NOMO-1 (cell line): ENCODE results near the gene LTBP1.

Source experiments
- DNase-seq, 2 experiments: peaks; one replicate each; lab custom pipeline; 2025; ENCODE audit not compliant: unreplicated experiment in 2 of 2; lab: John Stamatoyannopoulos, UW

Gene LTBP1

DNA sequence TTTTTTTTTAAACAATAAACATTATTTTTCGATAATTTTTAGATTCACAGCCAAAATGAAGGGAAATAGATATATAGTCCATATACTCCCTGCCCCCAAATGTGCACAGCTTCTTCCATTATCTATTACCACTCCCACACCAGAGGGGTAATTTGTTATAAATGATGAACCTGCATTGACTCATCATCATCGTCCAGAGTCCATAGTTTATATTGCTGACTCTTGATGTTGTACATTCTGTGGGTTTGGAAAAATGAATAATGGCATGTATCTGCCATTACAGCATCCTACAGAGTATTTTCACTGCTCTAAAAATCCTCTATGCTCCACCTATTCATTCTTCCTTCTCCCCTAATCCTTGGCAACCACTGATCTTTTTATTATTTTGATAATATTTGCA lies 121.5 kb downstream of the LTBP1 start:
- no peak for DNase-seq

DNA sequence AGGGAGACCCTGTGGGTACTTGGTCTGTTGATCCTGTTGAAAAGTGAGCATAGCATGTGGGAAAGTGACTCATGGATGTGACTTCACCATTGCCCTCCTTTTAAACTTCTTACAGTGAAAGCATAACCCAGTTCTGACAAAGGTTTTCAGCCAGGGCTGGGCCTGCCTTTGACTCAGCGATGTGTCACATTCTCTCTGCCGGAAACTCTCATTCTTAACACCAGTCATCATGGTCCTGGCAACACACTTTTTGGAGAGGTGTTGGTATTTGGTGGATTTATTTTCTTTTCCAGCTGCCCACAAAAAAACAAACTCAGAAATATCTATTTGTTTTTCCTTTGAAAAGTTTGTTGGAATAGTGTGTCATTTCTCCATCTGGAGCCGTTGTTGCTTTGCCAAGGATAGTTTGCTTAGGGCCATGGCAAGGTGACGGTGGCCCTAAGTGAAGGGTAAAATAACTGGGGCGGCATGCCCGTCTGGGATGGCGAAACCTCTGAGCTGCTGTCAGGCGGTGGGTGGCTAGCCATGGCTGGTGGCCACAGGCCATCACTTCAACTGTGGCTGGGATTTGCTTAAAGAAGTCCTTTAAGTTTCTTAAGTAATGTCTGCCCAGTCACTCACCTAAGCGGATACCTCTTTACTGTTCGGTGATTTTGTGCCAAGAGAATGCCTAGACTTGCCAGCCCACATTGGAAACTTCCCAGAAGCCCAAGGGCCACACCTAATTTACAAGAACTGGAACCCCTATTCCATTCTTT lies 123.3 kb downstream of the LTBP1 start:
- no peak for DNase-seq

DNA sequence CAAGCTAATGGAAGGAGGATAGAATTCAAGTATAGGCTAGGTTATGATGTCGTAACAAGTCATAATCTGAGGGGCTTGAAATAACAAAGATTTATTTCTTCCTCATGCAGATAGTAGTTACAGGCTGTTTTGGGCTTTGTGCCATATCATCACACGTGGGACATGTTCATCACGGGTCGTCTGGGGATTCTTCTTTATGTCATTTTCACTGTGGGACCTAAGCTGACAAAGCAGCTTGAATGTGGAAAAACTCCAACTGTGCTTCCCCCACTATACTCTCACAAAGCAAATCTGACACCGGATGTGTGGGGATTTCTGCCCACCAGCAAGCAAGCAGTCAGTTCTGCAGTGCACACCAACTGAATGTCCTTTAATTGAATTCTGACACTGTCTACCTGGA lies 124.8 kb downstream of the LTBP1 start:
- no peak for DNase-seq

DNA sequence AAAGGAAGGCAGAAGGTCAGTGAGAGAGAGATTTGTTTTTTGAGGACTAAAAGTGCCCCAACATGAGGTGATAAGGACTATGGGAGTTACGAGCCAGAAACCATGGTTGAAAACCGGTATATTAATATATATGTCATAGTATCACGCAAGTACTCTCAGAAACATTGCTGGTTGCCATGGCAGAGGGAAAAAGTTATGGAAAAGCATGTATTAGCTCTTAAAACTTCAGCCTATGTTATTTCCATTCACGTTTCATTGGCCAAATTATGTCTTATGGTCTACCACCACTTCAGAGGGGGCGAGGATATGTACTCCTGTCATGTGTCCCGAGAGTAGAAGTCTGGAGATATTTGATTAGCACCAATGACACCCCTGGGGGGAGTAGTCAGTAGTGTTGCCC lies 125.9 kb downstream of the LTBP1 start:
- no peak for DNase-seq

DNA sequence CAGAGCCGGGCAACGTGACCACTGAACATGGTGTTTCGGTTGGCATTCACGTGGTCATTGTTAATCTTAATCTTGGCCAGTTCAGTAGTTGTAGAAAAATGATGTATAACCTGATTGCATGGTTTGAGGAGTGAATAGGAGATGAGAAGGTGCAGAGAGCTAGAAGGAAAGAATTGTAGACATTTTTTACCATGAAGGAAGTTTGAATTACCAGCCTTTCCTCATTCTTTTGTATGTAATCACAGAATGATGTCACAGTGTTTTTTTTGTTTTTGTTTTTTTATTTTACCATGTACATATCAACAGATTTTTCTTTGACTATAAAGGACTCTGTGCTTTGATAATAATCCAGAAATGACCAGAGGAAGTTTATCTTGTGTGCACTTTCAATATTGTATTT lies 126.3 kb downstream of the LTBP1 start:
- DNase-seq: no peak

DNA sequence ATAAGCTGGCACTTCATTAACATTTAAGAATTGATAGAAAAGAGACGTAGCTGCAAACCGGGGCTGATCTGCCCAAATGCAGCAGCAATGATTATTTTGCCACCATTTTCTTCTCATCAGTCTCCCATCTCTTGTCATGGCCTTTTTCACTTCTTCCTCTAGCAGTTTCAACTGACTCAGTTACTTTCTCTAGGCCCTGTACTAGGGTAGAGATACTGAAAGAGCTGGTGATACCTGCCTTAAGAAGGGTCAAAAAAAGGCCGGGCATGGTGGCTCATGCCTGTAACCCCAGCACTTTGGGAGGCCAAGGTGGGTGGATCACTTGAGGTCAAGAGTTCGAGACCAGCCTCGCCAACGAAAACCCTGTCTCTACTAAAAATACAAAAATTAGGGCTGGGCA lies 127.4 kb downstream of the LTBP1 start:
- DNase-seq: no peak

DNA sequence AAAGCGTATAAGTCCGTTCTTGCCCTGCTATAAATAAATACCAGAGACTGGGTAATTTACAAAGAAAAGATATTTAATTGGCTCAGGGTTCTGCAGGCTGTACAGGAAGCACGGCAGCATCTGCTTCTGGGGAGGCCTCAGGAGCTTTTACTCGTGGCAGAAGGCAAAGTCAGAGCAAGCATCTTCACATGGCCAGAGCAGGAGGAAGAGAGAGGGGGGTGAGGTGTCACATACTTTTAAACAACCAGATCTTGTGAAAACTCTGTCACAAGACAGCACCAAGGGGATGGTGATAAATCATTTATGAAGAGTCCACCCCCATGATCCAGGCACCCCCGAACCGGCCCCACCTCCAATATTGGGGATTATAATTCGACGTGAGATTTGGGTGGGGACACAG lies 130.6 kb downstream of the LTBP1 start:
- DNase-seq: no peak

DNA sequence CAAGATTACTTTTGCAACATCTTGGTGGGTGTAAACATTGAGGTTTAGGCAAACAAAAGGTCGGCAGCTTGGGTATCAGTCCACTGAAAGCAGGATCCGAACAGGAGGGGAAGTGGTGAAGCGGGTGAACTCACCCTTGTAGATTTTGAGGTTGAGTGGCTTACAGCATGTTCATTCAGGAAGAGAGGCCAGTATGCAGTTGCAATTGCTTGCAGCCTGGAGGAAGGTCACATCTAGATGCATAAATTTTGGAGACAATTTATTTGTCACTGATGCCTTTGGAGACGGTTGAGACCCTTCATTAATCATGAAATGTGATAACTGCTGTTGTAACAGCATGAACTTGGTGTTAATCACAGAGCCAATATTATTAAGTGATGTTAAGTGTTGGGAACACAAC lies 131.1 kb downstream of the LTBP1 start:
- DNase-seq: no peak

DNA sequence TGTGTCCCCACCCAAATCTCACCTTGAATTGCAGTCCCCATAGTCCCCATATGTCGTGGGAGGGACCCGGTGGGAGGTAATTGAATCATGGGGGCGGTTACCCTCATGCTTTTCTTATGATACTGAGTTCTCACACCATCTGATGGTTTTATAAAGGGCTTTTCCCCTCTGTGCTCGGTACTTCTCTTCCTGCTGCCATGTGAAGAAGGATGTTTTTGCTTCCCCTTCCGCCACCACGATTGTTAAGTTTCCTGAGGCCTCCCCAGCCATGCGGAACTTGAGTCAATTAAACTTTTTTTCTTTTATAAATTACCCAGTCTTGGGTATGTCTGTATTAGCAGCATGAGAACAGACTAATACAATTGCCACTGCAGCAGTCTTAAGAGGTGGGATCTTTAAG lies 134.9 kb downstream of the LTBP1 start:
- DNase-seq: no peak

DNA sequence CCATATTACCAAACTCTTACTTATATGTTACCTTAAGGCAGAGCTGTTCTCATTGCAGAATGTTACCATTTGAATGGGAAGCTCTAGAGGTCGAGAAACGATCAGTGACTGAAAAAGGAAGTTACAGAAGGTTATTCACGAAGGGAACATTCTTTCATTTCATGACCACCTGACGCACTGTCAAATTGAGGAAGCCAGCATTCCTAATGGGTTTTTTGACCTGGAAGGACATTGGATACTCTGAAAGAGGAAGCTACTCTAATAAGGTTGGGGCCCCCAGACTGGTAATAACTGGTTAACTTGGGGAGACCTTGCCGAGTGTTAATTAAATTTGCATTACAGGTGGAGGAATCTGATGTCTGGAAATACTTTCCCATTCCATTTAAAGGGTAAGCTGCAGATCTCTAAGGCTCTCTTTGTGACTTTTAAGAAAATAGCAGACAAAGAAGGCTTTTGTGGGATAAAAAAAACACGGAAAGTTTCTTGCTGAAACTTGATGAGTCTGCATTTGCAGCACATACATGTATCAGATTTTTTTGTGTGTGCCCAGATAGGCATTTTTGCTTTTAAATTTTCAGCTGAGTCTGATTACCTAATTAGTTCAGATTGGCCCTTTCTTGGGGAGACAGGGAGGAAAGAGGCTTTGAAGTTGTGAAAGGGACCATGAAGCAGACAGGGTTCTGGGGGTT lies 137.1 kb downstream of the LTBP1 start:
- DNase-seq: peak; percentile 1 to 41

DNA sequence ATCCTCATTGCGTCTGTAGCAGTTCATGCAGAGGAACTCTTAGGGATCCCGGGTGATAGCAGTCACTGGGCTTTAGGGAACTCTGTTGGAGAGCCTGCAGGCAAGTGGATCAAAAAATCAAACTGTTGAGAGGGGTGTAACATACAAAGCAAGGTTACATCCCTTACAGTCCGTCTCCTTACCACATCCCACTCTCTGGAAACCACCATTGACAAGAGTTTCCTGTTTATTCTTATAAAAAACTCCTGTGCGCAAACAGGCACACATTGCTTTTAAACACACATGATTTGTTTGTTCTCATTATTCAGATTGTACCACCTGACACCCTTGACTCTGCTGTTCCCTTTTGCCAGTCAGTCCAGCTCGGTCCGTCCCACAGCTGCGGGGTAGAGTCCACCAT lies 137.7 kb downstream of the LTBP1 start:
- DNase-seq: no peak

DNA sequence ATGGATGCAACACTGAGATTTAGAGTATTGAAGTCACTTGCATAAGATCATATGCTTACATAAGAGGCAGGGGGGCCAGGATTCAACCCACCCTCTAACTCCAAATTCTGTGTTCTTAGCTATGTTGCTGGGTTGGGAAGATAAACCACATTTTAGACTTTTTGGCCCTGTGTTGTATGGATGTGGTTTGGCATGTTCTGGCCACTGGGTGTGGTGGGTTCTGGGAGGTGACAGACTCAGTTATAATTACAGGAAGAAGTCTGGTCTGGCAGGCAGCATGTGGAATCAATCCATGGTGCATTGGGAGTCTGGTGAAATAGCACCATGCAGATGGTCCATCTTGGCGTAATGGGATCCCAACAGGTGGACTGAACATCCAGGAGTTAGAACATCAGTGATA lies 138.9 kb downstream of the LTBP1 start:
- no peak for DNase-seq

DNA sequence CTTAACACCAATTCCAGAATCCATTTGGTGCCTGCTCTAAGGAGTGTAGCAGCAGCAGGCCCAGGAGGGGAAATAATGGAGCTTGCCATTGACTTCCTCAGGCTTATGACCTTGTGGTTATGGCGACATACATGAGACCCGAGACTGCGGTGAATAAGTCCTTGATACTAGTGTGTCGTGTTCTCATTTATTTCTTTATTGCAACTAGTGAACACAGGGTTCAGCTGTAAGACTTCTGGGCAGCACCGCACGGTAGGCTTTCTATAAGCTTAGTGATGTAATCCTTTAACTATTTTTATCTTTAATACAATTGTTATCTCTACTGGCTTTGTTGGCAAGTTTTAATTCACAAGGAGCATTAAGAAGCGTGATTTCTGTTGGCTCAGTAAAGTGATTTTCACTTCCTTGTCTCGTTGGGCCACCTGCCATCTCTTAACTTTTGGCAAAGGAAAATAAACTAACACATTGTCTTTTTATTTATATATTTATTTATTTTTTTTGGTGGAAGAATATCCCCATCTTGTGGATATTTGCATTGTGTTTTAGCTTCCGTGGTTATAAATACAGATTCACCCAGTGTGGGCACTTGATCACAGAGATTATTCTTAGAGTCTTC lies 139.8 kb downstream of the LTBP1 start:
- DNase-seq: peak; percentile 16 to 70

DNA sequence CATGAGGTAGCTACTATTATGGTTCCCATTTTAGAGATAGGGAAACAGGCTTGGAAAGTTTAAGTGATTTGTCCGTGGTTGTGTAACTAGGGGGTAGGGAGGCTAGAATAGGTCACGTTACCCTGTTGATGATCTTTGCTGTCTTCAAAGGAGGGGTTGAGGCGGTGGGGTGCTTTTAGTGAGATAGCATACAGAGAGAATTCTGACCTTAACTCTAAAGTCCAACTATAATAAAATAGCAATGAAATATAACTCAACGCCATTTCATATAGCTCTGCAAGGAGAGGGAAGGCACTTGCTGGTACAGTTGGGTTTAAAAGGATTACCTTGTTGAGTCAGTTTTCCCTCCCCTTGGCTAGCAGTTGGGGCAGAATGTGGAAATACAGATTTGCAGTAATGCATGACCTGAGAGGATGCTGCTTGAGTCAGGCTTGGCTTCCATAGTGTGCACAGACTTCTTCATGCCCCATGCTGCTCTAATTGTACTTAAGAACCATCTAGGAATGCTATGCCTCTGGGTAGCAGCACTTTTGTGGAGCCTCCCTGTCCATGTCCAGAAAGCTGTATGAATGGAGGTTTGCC lies 143.9 kb downstream of the LTBP1 start:
- DNase-seq: no peak

DNA sequence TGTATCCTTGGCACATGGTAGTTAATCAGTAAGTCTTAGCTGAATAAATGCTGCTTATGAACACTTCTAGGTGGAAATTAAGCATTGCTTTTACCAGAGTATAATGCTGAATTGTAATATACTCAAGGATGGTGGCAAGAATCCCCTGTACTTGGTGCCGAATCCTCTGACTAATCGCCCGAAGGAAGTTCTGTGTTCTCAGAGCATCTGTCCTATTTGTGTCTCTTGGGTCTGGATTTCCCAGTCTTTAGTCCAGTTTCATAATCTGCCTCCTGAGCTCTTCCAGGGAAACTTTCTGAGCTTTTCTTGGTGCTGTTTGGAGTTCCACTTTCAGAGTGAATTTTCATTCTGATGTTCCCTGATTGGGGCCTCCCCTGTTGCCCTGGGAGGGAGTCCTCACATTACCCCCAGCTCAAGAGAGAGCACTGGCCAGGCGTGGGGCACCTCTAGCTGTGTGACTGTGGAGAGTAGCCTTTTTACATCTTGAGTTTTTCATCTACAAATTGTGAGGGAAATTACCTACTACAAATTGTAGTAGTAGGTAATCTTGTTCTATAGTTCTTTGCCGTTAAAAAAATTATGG lies 144.9 kb downstream of the LTBP1 start:
- no peak for DNase-seq

DNA sequence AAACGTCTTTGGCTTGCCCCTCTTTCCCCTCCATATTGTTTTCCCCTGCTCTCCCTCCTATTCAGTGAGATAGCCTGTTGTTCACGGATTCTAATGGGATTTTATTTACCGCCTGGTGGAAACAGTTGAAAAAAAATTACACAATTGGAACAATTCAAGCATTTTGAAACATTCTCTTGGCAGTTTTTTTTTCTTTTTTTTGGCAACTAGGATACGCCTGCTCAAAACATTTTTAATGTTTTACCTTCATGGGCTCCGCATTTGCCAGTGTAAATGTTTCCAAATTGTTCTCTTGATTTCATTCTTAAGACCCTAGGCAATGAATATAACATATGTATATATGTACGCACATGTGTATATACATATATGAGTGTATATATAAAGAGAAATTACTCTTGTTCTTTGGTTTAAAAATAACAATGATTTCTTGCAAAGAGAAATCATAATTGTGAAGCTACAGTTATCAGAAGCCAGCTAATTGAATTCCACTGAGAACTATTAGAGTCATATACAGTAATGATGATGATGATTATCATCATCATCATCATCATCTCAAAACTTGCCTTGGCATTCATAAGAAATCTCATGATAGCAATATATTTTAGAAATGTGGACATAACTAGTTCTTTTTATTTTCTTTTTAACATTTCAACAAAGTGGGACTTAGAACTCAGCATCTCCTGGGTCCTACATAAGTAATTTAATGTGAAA lies 146.7 kb downstream of the LTBP1 start:
- DNase-seq: no peak

DNA sequence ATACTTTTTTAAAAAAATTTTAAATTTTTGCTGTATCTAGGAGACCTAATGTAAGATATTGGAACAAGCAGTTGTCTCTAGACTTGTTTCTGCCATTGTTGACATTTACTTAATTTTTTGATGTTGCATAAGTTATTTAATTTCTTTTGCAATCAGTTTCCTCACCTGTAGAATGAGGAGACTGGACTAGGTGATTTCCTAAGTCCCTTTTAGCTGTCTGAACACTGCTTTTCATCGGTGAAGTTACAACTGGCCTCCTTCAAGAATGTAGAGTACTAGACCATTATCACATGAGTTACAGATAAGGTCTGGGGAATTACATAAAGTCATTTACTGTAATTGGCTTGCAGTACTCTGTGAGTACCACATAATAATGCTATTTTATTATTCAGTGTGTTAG lies 147.6 kb downstream of the LTBP1 start:
- no peak for DNase-seq

DNA sequence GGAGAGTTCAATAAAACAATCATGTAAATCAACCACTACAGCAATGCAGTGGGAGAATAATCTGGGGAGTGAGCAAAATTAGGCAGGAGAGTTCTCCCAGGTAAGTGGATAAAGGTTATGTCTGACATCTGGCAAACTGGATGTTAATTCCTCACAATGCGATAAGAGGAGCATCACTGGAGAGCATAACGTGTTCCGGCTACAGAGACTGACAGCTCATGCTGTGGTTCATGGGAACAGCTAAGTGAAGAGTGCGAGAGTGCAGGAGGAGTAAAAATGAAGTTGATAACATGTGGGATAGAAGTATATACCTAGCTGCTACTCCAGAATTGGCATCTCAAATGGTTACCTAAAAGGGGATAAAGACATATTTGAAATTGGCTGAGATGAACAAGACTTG lies 153.2 kb downstream of the LTBP1 start:
- no peak for DNase-seq

DNA sequence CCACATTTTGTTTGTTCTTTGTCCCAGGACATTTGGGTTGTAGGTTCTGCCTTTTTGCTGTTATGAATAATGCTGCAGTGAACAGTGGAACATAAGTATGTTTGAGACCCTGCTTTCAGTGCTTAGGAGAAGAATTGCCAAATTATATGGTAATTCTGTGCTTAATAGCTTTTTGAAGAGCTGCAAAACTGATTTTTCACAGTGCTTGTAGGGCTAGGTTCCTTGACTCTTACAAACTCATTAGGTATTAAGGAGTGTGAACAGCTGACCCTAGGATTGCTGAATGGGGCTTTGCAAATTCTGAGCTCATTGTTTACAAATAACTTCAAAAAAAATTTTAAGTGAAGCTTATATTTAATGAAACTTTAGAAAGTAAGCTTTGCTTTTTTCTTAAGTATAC lies 154.2 kb downstream of the LTBP1 start:
- no peak for DNase-seq

DNA sequence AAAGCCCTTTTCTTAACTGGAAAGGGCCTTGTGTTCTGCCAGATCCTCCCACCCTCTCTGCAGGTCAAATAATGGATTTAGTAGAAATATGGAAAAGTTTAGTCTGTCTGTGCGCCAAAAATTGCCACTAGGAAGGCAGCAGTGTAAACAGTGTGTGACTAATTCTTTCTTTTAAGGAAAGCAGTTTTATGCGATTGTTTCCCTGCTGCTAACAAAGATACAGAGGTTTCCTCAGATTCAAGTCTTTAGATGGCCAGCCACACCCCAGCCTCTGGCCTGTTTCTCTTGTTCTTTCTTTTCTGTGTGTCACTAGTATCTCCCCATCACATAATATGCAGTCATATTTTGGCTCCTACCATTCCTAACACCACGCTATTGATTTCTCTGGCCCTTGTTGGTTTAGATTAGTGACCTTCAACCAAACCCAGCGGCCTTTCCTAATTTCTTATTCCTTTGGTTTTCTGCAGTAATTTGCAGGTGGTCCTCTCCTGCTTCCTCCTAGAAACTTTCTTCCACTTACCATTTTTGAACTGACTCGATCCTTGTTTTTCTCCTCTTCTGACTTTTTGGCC lies 157.4 kb downstream of the LTBP1 start:
- no peak for DNase-seq
